IMR-90 (cell line): ENCODE data around the gene P2RX5. TPM values are rescaled to one million over a fixed set of nuclear protein-coding genes. Genes with fewer than 3 reads are reported as not detected.
"Not testable (repeated sequence)": the region's sequence is repeated elsewhere in the genome, so short reads cannot be mapped to it uniquely, and the experiment has no call there.

Experiments
- ATAC-seq: fragments of 200-7000 bp; cut with Tn5 transposase; 2 replicates; pipeline ENCODE4 v1.9.1; 2020; ENCODE audit warnings: low read depth, mild to moderate bottlenecking, moderate library complexity
- BruUV-seq: library from RNA; stranded (reverse); fragments of 400-500 nt; replicated peaks from 2 replicates; lab custom pipeline; 2021; lab: Mats Ljungman, UMichigan
- CTCF ChIA-PET: fragments of 300-600 bp; formaldehyde crosslinking; extraction: SDS; loops from one replicate; lab custom pipeline; 2021; ENCODE audit warnings: antibody characterized with exemption; lab: Yijun Ruan, JAX
- POLR2A ChIA-PET: fragments of 300-600 bp; sonication (Branson Sonifier 250); formaldehyde crosslinking; loops from one replicate; lab custom pipeline; 2022; ENCODE audit warnings: antibody characterized with exemption; ENCODE audit not compliant: unreplicated experiment; lab: Charles Lee
- DNase-seq: peaks from one replicate; pipeline ENCODE4 v3.0.0; 2013
- H2AFZ ChIP-seq: replicated peaks from 2 replicates; pipeline ENCODE3; 2013; ENCODE audit warnings: low read length, mild to moderate bottlenecking; ENCODE audit not compliant: poor library complexity
- H2AK5ac ChIP-seq: 2 replicates; pipeline ENCODE4 v1.6.1; 2013; ENCODE audit warnings: low read depth, low read length, inconsistent platforms
- H2AK9ac ChIP-seq: replicated peaks from 2 replicates; pipeline ENCODE3; 2013; ENCODE audit warnings: mild to moderate bottlenecking, low read depth, low read length, moderate library complexity; ENCODE audit not compliant: poor library complexity
- H2BK120ac ChIP-seq: 2 replicates; pipeline ENCODE4 v1.6.1; 2013; ENCODE audit warnings: low read depth, low read length, inconsistent platforms
- H2BK15ac ChIP-seq: 3 replicates; pipeline ENCODE4 v1.6.1; 2013; ENCODE audit warnings: low read depth, low read length, inconsistent platforms
- H2BK20ac ChIP-seq: 2 replicates; pipeline ENCODE4 v1.6.1; 2013; ENCODE audit warnings: low read depth, mild to moderate bottlenecking, inconsistent platforms, low read length, moderate library complexity
- H2BK5ac ChIP-seq: 2 replicates; pipeline ENCODE4 v1.6.1; 2013; ENCODE audit warnings: mild to moderate bottlenecking, low read depth, low read length, inconsistent platforms; ENCODE audit not compliant: poor library complexity, severe bottlenecking
- H3K14ac ChIP-seq: replicated peaks from 2 replicates; pipeline ENCODE4 v1.6.1; 2013; ENCODE audit warnings: low read depth, low read length, inconsistent platforms
- H3K18ac ChIP-seq: 2 replicates; pipeline ENCODE4 v1.6.1; 2013; ENCODE audit warnings: low read depth, low read length, control low read depth
- H3K23ac ChIP-seq: 2 replicates; pipeline ENCODE4 v1.6.1; 2013; ENCODE audit warnings: low read depth, low read length, inconsistent platforms
- H3K27ac ChIP-seq: 2 replicates; pipeline ENCODE4 v1.5.1; 2013; ENCODE audit warnings: mild to moderate bottlenecking, control low read depth, low read length; ENCODE audit not compliant: insufficient read depth
- H3K27me3 ChIP-seq: 2 replicates; pipeline ENCODE4 v1.6.1; 2013; ENCODE audit warnings: low read length; ENCODE audit not compliant: control insufficient read depth, insufficient read depth
- H3K36me3 ChIP-seq: 2 replicates; pipeline ENCODE4 v1.6.1; 2013; ENCODE audit warnings: low read length, mixed read lengths; ENCODE audit not compliant: control insufficient read depth, insufficient read depth
- H3K4ac ChIP-seq: 2 replicates; pipeline ENCODE4 v1.6.1; 2013; ENCODE audit warnings: low read depth, low read length, inconsistent platforms
- H3K4me1 ChIP-seq: 2 replicates; pipeline ENCODE4 v1.6.1; 2013; ENCODE audit warnings: low read length, mixed read lengths; ENCODE audit not compliant: control insufficient read depth, insufficient read depth
- H3K4me2 ChIP-seq: 2 replicates; pipeline ENCODE4 v1.6.1; 2013; ENCODE audit warnings: low read depth, mild to moderate bottlenecking, control low read depth, low read length, moderate library complexity
- H3K4me3 ChIP-seq: 2 replicates; pipeline ENCODE4 v1.5.1; 2013; ENCODE audit warnings: low read depth, mild to moderate bottlenecking, control low read depth, low read length, moderate library complexity; ENCODE audit not compliant: insufficient read depth
- H3K56ac ChIP-seq: 2 replicates; pipeline ENCODE4 v1.6.1; 2013; ENCODE audit warnings: low read length, inconsistent platforms; ENCODE audit not compliant: insufficient read depth; ENCODE audit errors: extremely low read depth
- H3K79me1 ChIP-seq, 2 experiments: 2 replicates each; pipeline ENCODE4 v1.6.1; 2013; ENCODE audit warnings: low read length in 2 of 2, inconsistent platforms in 1 of 2, low read depth in 1 of 2
- H3K9ac ChIP-seq: 2 replicates; pipeline ENCODE4 v1.6.1; 2013; ENCODE audit warnings: low read depth, low read length, control low read depth
- H3K9me1 ChIP-seq: 2 replicates; pipeline ENCODE4 v1.6.1; 2013; ENCODE audit warnings: low read length, inconsistent platforms; ENCODE audit not compliant: insufficient read depth
- H3K9me3 ChIP-seq: 2 replicates; pipeline ENCODE4 v1.6.1; 2013; ENCODE audit warnings: low read length; ENCODE audit not compliant: control insufficient read depth, insufficient read depth
- H4K20me1 ChIP-seq: 2 replicates; pipeline ENCODE4 v1.6.1; 2013; ENCODE audit warnings: low read length, inconsistent platforms; ENCODE audit not compliant: insufficient read depth
- H4K5ac ChIP-seq: 2 replicates; pipeline ENCODE4 v1.6.1; 2013; ENCODE audit warnings: mild to moderate bottlenecking, low read depth, low read length, control low read depth
- H4K8ac ChIP-seq, 2 experiments: 2 replicates each; pipeline ENCODE4 v1.6.1; 2013; ENCODE audit warnings: low read depth in 2 of 2, low read length in 2 of 2, control low read depth in 1 of 2, inconsistent platforms in 1 of 2
- H4K91ac ChIP-seq: 2 replicates; pipeline ENCODE4 v1.6.1; 2013; ENCODE audit warnings: low read depth, low read length, inconsistent platforms; ENCODE audit not compliant: insufficient read depth
- FOS ChIP-seq: fragments of 150-350 bp; IDR thresholded peaks from 2 replicates; pipeline ENCODE4 v1.6.1; 2016; ENCODE audit warnings: low read depth, low read length
- MAZ ChIP-seq: IDR thresholded peaks from 2 replicates; pipeline ENCODE4 v1.6.1; 2012; ENCODE audit warnings: low read depth, mild to moderate bottlenecking, low read length, improper control_type of control experiment, moderate library complexity, borderline replicate concordance
- MXI1 ChIP-seq: IDR thresholded peaks from 2 replicates; pipeline ENCODE4 v1.6.1; 2012; ENCODE audit warnings: low read depth, mild to moderate bottlenecking, low read length, moderate library complexity, borderline replicate concordance
- RFX5 ChIP-seq: IDR thresholded peaks from 2 replicates; pipeline ENCODE4 v1.8.0; 2012; ENCODE audit warnings: low read depth, mild to moderate bottlenecking, low read length, moderate library complexity
- WGBS, 2 experiments: methylation state at CpG; one replicate each; pipeline versions ENCODE4 v1.1.5 to v1.1.7; 2013; ENCODE audit warnings: missing lambda C conversion rate in 2 of 2; ENCODE audit not compliant: insufficient read length in 1 of 2; ENCODE audit errors: extremely low coverage in 2 of 2; 5-methylcytosine and 5-hydroxymethylcytosine counted together
- dilution Hi-C: fragments of 300-500 bp; cut with HindIII; formaldehyde crosslinking; loops from one replicate; pipeline ENCODE4 v1.14.3; 2018; ENCODE audit warnings: low sequenced_read_pairs; ENCODE audit not compliant: unreplicated experiment
- in situ Hi-C: fragments of 300-500 bp; cut with MboI; formaldehyde crosslinking; loops from 3 replicates; pipeline ENCODE4 v1.14.3; 2019; ENCODE audit warnings: low sequenced_read_pairs, inconsistent platforms, mixed read lengths
- intact Hi-C: fragments of 100-400 bp; cut with micrococcal nuclease; formaldehyde crosslinking; loops from 2 replicates; pipeline ENCODE4 v1.10.0; 2022
- polyA plus RNA-seq, 3 experiments: library from polyadenylated mRNA; depleted of rRNA; stranded (reverse); fragments of >200 nt; gene quantifications; 2 replicates each; pipeline ENCODE4 v1.2.3, GENCODE V29; 2012; ENCODE audit warnings: low replicate concordance in 1 of 3
- total RNA-seq: library from RNA; depleted of rRNA; stranded (reverse); fragments of >200 nt; gene quantifications from 2 replicates; pipeline ENCODE4 v1.2.3, GENCODE V29; 2012
- TF ChIP-seq, protein P1 (sequence below): fragments of 150-350 bp; IDR thresholded peaks from 2 replicates; pipeline ENCODE4 v1.6.1; 2017; ENCODE audit warnings: mild to moderate bottlenecking, antibody characterized with exemption, low read length, low read depth
- TF ChIP-seq, protein P2 (sequence below): fragments of 150-350 bp; IDR thresholded peaks from 2 replicates; pipeline ENCODE4 v1.6.1; 2016; ENCODE audit warnings: low read depth, mild to moderate bottlenecking, low read length, moderate library complexity, borderline replicate concordance

The P2RX5 gene
- total and polyA plus RNA-seq, 2 of the 4 experiments (the other 2 are of a cell fraction): 1.8 to 3.7 TPM

DNA sequence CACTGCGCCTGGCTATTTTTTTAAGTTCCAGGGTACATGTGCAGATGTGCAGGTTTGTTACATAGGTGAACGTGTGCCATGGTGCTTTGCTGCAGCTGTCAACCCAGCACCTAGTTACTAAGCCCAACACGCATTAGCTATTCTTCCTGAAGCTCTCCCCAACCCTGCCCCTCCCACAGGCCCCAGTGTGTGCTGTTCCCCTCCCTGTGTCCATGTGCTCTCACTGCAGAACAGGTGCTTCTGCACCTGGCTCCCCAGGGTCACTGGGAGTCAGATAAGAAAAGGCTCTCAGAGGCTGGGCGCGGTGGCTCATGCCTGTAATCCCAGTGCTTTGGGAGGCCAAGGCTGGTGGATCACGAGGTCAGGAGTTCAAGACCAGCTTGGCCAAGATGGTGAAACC lies 33.9 kb upstream of the P2RX5 start:
- no peak overlapping the region for H3K18ac ChIP-seq
- H2BK20ac ChIP-seq: no peak overlapping the region
- H2BK15ac ChIP-seq: no peak overlapping the region
- H2BK120ac ChIP-seq: no peak overlapping the region
- CTCF ChIA-PET: interaction anchor here (1.7 kb wide), 1 partner anchor 184 kb away, joined by 4 read pairs; no protein-coding TSS in a partner anchor
- H3K4me2 ChIP-seq: no peak overlapping the region
- no peaks in the 10 kb centered on the region for H3K27me3 ChIP-seq
- WGBS, 2 experiments: 100% methylated on average over 1 of the region's 6 CpGs; no CpG with 5 or more reads in 1 of the 2 experiments
- intact Hi-C loops (loop anchor here (10.0 kb wide), 2 partner anchors 345 to 685 kb away; no protein-coding TSS in a partner anchor), dilution Hi-C loops (no loop called here), in situ Hi-C loops (loop anchor here (25.0 kb wide), 1 partner anchor 282 kb away; no protein-coding TSS in a partner anchor)
- peaks cover 8% of the 10 kb centered on the region for H3K9me1 ChIP-seq
- no peak overlapping the region for H3K14ac ChIP-seq
- no peak for TF ChIP-seq FOS
- TF ChIP-seq, protein P1, sequence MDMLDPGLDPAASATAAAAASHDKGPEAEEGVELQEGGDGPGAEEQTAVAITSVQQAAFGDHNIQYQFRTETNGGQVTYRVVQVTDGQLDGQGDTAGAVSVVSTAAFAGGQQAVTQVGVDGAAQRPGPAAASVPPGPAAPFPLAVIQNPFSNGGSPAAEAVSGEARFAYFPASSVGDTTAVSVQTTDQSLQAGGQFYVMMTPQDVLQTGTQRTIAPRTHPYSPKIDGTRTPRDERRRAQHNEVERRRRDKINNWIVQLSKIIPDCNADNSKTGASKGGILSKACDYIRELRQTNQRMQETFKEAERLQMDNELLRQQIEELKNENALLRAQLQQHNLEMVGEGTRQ: no peak
- no peak for TF ChIP-seq MAZ
- TF ChIP-seq MXI1: no peak
- TF ChIP-seq, protein P2, sequence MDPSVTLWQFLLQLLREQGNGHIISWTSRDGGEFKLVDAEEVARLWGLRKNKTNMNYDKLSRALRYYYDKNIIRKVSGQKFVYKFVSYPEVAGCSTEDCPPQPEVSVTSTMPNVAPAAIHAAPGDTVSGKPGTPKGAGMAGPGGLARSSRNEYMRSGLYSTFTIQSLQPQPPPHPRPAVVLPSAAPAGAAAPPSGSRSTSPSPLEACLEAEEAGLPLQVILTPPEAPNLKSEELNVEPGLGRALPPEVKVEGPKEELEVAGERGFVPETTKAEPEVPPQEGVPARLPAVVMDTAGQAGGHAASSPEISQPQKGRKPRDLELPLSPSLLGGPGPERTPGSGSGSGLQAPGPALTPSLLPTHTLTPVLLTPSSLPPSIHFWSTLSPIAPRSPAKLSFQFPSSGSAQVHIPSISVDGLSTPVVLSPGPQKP: no peak
- TF ChIP-seq RFX5: no peak
- ATAC-seq: no peak
- POLR2A ChIA-PET: no interaction called here
- no peak overlapping the region for H4K8ac ChIP-seq
- no peaks in the 10 kb centered on the region for H3K9me3 ChIP-seq
- no peak overlapping the region for H3K56ac ChIP-seq
- H2AK9ac ChIP-seq: no peak overlapping the region
- H3K9ac ChIP-seq: no peak overlapping the region
- H3K4me1 ChIP-seq: peaks cover 16% of the 10 kb centered on the region
- no peak overlapping the region for H2AFZ ChIP-seq
- no TSS peak for BruUV-seq
- no peak overlapping the region for H3K23ac ChIP-seq
- H3K36me3 ChIP-seq: no peaks in the 10 kb centered on the region; the same call in 1 of the 2 replicates
- no peak overlapping the region for H3K4ac ChIP-seq
- H4K5ac ChIP-seq: no peak overlapping the region
- no peak overlapping the region for H3K27ac ChIP-seq
- H2BK5ac ChIP-seq: no peak overlapping the region
- no peak overlapping the region for H3K4me3 ChIP-seq
- H3K79me1 ChIP-seq: peaks cover 13 to 30% of the 10 kb centered on the region in 2 experiments
- H2AK5ac ChIP-seq: no peak overlapping the region
- no peaks in the 10 kb centered on the region for H4K20me1 ChIP-seq
- no peak for DNase-seq
- H4K91ac ChIP-seq: no peak overlapping the region

DNA sequence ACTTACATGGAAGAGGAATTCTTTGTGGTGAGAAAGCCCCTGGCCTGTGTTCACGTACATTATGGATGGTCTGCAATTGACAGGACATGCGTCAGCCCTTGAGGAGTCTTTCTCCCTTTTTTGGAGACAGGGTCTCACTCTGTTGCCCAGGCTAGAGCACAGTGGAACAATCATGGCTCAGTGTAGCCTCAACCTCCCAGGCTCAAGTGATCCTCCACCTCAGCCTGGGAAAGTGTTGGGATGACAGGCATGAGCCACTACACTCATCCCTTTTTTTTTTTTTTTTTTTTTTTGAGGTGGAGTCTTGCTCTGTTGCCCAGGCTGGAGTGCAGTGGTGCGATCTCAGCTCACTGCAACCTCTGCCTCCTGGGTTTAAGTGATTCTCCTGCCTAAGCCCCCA lies 32.1 kb upstream of the P2RX5 start:
- H3K18ac ChIP-seq, H3K23ac ChIP-seq, H4K8ac ChIP-seq, H2BK5ac ChIP-seq, H3K9me1 ChIP-seq, intact Hi-C loops, H4K5ac ChIP-seq, H2BK15ac ChIP-seq, ATAC-seq, H2BK20ac ChIP-seq, H3K9ac ChIP-seq, H2BK120ac ChIP-seq, H3K27ac ChIP-seq, H2AK5ac ChIP-seq, POLR2A ChIA-PET, H3K4ac ChIP-seq, H3K27me3 ChIP-seq, H3K9me3 ChIP-seq, H3K4me2 ChIP-seq, H3K56ac ChIP-seq, dilution Hi-C loops, BruUV-seq, DNase-seq, H2AK9ac ChIP-seq, H4K20me1 ChIP-seq, H3K14ac ChIP-seq, H3K36me3 ChIP-seq, H2AFZ ChIP-seq, H3K4me3 ChIP-seq, H4K91ac ChIP-seq: not testable (repeated sequence)
- in situ Hi-C loops: loop anchor here (25.0 kb wide), 1 partner anchor 284 kb away; no protein-coding TSS in a partner anchor
- Histone ChIP-seq H3K79me1 (peaks cover 17 to 44% of the 10 kb centered on the region in 2 experiments), H3K4me1 (peaks cover 19% of the 10 kb centered on the region)
- CTCF ChIA-PET: interaction anchor here (0.7 kb wide), 1 partner anchor 1085 kb away, joined by 3 read pairs; no protein-coding TSS in a partner anchor
- WGBS, 2 experiments: no CpG with 5 or more reads among the region's 3 CpGs
